ENCODE measurements around the gene HOXC9.

The HOXC9 gene

GRCh38 chr12:53963434-53964314 lies 36.3 kb upstream of the HOXC9 start:
- no peak for DNase-seq

- DNase-seq: no peak
Observed at GRCh38 chr12:53964315-53964713, 35.6 kb upstream of the HOXC9 start.

GRCh38 chr12:53965281-53966084 lies 34.5 kb upstream of the HOXC9 start:
- DNase-seq: no peak

GRCh38 chr12:53966085-53966384 lies 33.9 kb upstream of the HOXC9 start:
- DNase-seq: no peak

- no peak for DNase-seq
Observed at GRCh38 chr12:53966385-53967133, 33.4 kb upstream of the HOXC9 start.

DNA sequence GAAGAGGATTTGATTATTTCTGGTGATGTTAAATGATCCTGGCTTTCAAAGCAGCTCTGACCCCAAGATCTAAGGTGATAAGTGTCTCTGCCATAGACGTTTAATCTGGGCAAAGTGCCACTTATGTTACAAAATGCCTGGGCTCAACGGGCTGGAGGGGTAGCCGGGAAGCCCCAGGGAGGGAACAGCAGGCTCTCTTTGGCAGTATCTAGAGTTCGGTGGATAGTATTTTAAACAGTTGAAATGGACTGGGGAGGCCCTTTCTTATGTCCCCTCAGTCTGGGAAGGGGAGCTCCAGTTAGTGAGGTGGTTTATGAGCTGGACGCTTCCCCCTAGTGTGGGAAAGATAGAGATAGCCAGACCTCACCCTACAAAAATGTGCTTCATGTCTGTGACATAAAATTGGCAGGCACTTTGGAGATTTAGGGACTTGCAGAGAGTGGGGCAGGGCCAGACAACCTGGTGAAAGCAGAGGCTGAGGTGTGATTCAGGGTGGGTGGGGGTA lies 32.5 kb upstream of the HOXC9 start:
- no peak for DNase-seq

DNA sequence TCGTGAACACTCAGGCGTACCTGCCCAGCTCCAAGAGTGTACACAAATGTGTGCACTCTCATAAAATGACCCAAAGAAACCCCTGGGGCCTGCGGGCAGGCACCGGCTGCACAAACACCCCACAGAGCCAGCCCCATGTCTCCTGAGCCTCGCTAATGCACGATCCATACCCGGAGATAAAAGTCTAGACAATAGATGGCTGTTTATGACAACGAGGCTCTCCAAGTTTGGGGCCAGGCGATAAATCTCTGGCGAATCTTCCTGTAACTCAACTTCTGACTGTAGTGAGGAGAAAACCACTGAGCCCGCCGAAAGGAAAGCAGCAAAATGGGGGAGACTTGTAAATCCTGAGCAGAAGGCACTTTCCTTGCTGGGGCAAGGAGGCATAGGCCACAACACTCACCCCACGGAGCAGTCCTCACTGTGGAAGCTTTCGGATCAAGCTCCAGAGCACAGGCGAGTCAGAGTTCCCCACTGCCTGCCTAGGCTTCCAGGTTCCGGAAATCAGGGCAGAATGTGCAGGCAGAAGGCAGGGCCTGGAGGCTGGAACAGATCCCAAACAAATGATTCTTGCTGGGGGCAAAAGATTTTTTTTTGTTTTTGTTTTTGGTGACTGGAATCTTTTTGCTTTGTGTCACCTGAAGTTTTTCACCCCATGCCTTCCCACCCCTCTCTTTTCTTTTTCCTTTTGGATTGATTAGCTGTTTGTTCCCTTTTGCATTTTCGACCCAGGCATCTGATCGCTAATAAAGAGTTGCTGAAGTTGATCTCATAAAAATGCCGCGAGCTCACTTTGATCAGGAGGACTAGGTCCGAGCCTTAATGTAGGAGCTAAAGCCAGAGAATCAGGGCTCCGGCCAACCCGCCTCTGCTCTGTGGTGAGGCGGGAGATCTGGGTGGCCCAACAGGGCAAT lies 31.5 kb upstream of the HOXC9 start:
- no peak for DNase-seq

DNA sequence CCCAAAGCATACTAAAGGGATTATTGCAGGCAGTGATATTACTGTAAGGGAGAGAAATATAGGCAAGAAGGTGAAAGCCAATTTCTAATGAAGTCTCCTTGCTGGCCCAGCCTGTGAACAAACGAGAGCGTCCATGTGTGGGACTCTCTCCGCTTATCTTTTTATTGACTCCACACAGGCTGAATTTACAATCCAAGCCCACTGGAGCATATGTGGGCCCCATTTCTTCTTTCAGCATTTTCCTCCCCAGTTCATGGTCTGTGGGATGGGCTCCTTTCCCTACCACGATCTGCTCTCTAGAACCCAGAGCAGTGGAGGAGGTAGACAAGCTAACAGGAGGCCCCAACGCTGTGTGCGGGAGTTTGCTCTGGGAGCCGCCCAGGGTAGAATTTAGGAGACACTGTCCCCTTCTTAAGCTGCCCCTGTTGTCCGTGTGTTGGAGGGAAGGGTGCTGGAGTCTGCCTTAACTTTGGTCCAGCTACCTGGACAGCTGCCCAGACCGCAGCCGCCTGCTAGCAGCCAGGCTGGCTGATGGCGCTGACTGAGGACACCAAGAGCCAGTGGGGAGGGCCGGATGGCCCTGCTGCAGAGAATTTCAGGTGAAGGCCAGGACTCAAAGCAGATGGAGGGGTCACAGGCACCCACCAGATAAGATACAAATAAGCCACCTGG lies 30.2 kb upstream of the HOXC9 start:
- DNase-seq: no peak

- DNase-seq: no peak
Observed at GRCh38 chr12:53970451-53970850, 29.5 kb upstream of the HOXC9 start.

- DNase-seq: no peak
Observed at GRCh38 chr12:53971129-53971528, 28.8 kb upstream of the HOXC9 start.

GRCh38 chr12:53971686-53972085 lies 28.3 kb upstream of the HOXC9 start:
- no peak for DNase-seq

DNA sequence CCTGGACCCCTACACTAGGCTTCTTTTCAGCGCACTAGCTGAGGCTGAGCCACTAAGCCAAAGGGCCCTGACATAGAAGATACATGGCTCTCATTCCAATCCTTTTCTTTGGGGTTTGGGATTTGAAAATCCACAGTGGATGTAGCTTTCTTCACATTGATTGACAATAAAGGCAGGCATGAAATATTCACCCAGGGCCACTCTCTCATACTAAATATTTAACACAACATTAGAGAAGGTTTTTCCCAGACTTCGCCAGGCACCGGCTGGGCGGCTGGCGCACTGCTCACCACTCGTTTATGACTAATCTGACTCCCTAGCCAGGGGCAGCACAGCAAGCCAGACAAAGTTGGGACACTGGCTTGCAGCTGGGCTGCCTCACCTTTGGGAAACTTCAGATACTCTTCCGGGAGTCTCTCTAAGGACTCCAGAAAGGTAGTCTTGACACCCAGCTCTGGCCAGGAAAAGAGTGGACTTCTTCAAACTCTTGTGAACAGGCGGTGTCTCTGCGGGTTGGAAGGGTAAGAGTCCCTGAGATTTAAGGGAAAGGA lies 27.7 kb upstream of the HOXC9 start:
- no peak for DNase-seq

DNA sequence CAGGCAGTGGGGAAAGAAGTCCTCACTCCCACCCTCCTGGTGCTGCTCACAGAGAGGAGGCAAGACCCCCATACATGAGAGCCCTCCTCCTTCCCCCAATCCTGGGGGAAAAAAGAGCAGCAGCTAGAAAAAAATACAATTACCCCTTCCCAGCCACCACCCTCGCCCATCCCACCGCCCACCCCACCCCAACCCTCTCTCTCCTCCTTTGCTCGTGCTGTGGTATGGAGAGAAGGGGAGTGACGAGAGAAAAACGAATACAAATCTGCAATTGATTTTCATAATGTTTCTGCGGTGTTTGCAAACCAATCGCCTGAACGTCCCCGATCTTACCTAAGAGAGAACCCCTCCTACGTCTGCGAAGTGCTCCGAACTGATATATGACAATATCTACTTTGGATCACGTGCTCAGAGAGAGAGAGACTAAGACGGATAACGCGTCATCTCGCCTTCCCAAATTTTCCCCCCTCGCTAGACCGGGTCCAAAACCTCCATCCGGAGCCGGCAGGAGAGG lies 27.2 kb upstream of the HOXC9 start, which contains the start of gene HOXC11:
Gene HOXC11 (plus strand): TSS at position 405 of the 514 bp plus-strand sequence. CDS start 116 bp downstream, outside the sequence.
- no peak for DNase-seq

DNA sequence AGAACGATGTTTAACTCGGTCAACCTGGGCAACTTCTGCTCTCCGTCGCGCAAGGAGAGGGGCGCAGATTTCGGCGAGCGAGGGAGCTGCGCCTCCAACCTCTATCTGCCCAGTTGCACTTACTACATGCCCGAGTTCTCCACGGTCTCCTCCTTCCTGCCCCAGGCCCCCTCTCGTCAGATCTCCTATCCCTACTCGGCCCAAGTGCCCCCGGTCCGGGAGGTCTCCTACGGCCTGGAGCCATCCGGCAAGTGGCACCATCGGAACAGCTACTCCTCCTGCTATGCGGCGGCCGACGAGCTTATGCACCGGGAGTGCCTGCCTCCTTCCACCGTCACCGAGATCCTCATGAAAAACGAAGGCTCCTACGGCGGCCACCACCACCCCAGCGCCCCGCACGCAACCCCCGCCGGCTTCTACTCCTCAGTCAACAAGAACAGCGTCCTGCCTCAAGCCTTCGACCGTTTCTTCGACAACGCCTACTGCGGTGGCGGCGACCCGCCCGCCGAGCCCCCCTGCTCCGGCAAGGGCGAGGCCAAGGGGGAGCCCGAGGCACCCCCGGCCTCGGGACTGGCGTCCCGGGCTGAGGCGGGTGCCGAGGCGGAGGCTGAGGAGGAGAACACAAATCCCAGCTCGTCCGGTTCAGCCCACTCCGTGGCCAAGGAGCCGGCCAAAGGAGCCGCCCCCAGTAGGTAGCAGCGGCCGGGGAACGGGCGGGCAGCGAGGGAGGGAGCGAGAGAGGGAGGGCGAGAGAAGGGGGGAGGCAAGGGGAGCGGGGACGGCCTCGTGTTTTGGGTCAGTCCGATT lies 26.5 kb upstream of the HOXC9 start:
- no peak for DNase-seq

DNA sequence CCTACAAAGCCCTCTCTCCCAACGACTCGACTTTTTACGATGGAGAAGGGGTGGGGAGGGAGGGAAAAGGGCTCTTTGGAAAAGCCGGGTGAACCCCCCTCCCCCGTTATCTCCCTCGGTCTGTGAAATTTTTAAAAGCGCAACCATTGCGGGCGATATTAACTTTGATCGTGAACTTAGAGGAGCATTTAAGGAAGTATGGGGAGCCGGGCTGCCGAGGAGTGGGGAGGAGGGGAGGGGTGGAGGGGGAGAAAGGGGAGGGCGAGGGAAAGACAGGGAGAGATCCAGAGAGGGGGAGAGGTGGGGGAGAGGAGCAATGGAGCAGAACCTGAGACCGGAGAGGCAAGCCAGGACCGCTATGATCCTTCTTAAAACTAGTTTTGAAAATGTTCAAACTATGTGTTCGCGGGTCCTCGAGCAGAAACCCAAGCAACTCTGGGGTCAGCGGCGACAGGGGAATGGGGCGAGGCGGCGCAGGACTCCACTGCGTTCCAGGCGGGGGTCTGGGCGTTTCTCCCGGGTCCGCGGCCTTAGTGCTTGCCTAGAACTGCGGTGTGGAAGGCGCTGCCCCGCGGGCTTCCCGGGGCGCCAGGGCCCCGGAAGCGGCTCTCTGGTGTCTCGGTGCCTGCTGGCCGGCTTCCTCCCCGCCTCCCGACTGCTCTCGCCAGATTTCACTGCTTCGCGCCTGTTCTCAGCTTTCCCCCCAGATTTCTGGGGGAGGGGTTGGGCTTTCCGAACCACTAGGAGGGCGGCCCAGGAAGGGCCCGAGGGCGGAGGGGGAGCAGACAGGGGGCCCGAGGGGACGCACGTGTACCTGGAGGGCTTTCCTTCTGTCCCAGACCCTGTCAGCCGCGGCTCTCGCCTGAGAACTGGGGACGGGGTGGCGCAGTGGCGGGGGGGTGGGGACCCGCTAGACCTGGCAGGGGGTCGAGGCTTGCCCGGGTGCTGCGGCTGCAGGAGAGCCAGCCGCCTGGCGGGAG lies 25.6 kb upstream of the HOXC9 start, which contains the start of gene HOTAIR:
Gene HOTAIR (minus strand): TSS at position 871 of the 980 bp plus-strand sequence.
- DNase-seq: no peak

DNA sequence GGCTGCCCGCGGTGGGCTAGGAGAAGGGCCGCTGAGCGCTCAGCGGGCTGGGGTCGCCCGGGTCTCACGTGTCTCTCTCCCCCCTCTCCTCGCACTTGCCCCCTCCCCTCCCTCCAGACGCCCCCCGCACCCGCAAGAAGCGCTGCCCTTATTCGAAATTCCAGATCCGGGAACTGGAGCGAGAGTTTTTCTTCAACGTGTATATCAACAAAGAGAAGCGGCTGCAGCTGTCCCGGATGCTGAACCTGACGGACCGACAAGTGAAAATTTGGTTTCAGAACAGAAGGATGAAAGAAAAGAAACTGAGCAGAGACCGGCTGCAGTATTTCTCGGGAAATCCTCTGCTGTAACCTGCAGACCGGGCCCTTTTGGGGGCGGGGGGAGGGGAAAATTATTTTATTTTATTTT lies 24.9 kb upstream of the HOXC9 start:
- DNase-seq: no peak

DNA sequence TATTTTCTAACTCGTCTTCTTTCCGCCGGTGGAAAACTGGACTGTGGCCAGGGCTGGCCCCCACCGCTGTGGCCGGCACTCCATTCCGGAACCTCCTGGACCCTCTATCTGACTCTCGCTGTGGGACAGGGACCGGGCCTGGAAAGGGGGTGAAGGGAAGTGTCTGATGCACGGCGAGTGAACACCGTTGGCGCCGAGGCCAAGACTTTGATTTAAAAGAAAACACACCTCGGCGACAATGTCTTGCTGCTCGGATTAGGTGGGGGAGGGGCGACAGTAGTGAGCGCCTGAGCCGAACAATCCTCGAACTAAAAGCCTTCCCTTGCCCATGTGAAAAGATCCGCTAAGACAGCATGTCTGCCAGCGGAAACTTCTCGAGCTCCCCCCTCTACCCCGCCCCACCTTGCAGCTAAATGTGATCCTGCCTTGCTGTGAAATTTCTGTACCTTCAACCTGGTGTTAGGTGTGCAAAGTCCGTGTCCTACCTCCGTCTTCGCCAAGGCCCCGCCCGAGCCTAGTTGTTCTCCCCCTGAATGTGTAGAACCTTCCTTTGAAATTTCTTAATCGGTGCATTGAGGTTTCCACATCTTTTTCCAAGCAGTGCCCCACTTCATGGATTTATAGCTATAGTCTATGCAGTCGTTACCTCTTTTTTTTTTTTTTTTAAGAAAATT lies 24.3 kb upstream of the HOXC9 start:
- no peak for DNase-seq
